Gastrocnemius medialis (tissue), 4 donors: ENCODE measurements around the gene NEK11.

ENCODE experiments used
- CTCF ChIP-seq, 5 experiments: fragments of 450-650 bp in 3 of 5; fragments of 200-600 bp in 2 of 5; sonication (generic) in 2 of 5; IDR thresholded peaks in 4 of 5; conservative IDR thresholded peaks in 1 of 5; 1 replicate in 4 of 5; 2 replicates in 1 of 5; pipeline ENCODE4 v1.5.1; 2016 to 2019; ENCODE audit warnings: antibody characterized with exemption in 5 of 5, mild to moderate bottlenecking in 3 of 5, moderate library complexity in 3 of 5
- POLR2A ChIP-seq, 2 donors: fragments of 450-650 bp; IDR thresholded peaks; one replicate each; pipeline ENCODE4 v1.6.1; 2017; ENCODE audit warnings: antibody characterized with exemption in 2 of 2, mild to moderate bottlenecking in 2 of 2, moderate library complexity in 2 of 2

- TF ChIP-seq CTCF (IDR thresholded peaks at IDR 0.05 in 4 of 5, conservative IDR thresholded peaks at IDR 0.05 in 1 of 5) (no peak), POLR2A (IDR thresholded peaks at IDR 0.05) (no peak)
Measured at GRCh38 chr3:131317667-131318066, 291.0 kb downstream of the NEK11 start.
